Activated T-helper 2 cell treated with anti-CD3 and anti-CD28 coated beads, Interferon-gamma antibody, Interleukin-2, Interleukin-4, amounts not matched to agents 10 μg/mL and 5 μg/mL and 100 μg/mL, durations not matched to agents 14 hours and 24 hours and 36 hours (primary cell): ENCODE data around the gene NKIRAS1. TPM values are rescaled to one million over a fixed set of nuclear protein-coding genes. Genes with fewer than 3 reads are reported as not detected.

Experiments used
- DNase-seq: peaks from one replicate; pipeline ENCODE4 v3.0.0; 2021; ENCODE audit warnings: low spot score
- H3K27ac Mint-ChIP-seq: one replicate; pipeline ENCODE4 v1.8.0; 2021; ENCODE audit warnings: mixed read lengths
- H3K27me3 Mint-ChIP-seq: one replicate; pipeline ENCODE4 v1.8.0; 2021; ENCODE audit warnings: low read depth, mixed read lengths
- H3K36me3 Mint-ChIP-seq: one replicate; pipeline ENCODE4 v1.8.0; 2021; ENCODE audit warnings: low read depth, mixed read lengths
- H3K4me1 Mint-ChIP-seq: one replicate; pipeline ENCODE4 v1.8.0; 2021; ENCODE audit warnings: low read depth, mixed read lengths
- H3K4me3 Mint-ChIP-seq: one replicate; pipeline ENCODE4 v1.8.0; 2021; ENCODE audit warnings: low read depth, mild to moderate bottlenecking, moderate library complexity, mixed read lengths
- H3K9me3 Mint-ChIP-seq: one replicate; pipeline ENCODE4 v1.8.0; 2021; ENCODE audit warnings: mixed read lengths
- intact Hi-C: fragments of 100-400 bp; cut with micrococcal nuclease; formaldehyde crosslinking; loops from one replicate; pipeline ENCODE4 v1.15.1; 2023
- total RNA-seq: library from RNA; stranded (reverse); gene quantifications from 2 replicates; pipeline ENCODE4 v1.2.3, GENCODE V29; 2022

The NKIRAS1 gene
- 2.3 TPM in 2 replicates for total RNA-seq

DNA sequence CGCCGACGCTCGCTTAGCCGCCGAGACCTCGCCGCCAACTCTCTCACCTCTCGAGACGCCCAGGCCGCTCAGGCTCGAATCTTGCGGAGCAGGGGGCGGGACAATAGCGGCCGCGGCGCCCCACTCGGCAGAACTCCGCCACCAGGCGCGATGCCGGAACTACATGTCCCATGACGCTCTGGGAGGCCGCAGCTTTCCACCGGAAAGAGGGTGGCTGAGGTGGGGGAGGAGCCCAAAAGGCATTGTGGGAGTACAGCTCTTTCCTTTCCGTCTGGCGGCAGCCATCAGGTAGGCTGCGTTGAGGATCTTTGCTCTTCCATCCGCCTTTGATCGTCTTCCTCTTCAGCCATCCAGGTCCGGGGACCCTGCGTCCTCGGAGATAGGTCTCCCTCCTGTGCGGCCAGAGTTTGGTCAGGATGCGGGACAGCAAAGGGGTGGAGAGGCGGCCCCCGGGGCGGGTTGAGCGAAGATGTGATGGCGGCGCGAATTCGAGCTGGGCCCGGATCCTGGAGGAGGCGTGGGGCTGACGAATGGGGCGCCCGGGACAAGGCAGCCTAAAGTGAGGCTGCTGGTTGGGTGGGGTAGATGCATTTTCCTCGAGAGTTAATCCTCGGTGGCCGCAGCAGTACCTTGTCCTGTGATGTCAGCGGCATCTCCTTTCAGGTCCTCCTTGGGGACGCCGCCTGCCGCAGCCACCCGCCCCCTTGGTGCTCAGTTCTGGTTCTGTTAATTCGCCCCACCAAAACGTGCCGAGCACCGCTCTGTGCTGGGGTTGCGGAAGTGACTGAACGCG, at the start of gene NKIRAS1, which contains the start of gene RPL15:
NKIRAS1 (minus strand) TSS at position 105 of the 793 bp plus-strand sequence. CDS start 6,086 bp downstream, outside the sequence.
RPL15 (plus strand) TSS at position 247 of the 793 bp plus-strand sequence. CDS start 728 bp downstream, outside the sequence.
- peak within 1 kb of the TSS; percentile 96 for H3K4me3 Mint-ChIP-seq
- peak within 1 kb of the TSS; percentile 92 for H3K27ac Mint-ChIP-seq
- no peaks in the 10 kb centered on the region for H3K9me3 Mint-ChIP-seq
- peaks cover 16% of the 10 kb centered on the region for H3K27me3 Mint-ChIP-seq
- peaks cover 45% of the 10 kb centered on the region for H3K4me1 Mint-ChIP-seq
- H3K36me3 Mint-ChIP-seq, result peaks cover 48% of the 10 kb centered on the region
- peak; percentile 95 for DNase-seq
- intact Hi-C loops, result loop anchor here (1.0 to 2.0 kb wide), 3 partner anchors 28 to 1748 kb away; partner anchors contain the start of genes NR1D2 and TOP2B

DNA sequence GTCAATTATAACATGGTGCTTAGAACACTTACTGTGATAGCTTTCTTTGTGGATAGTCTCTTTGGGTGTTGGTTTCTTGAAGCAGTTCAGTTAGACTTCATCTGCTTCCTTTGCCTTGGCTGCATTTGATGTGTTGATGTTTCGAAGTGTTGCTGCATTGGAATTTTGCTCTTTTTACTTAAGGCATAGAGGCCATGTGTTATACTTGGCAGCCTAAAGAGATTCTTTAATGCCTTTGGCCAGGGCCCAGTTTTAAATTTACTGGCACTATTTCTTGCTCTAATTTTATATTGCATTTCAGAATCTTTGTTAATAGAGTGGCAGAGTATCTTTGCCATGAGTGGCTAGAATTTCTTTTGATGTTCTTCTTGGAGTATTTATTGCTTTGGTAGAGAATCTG, 49.5 kb upstream of the NKIRAS1 start:
- Mint-ChIP-seq H3K9me3 (no peaks in the 10 kb centered on the region), H3K4me1 (no peaks in the 10 kb centered on the region), H3K36me3 (no peaks in the 10 kb centered on the region), H3K27ac (no peak overlapping the region), H3K27me3 (no peaks in the 10 kb centered on the region), H3K4me3 (no peak overlapping the region)
- intact Hi-C loops, result no loop called here
- no peak for DNase-seq

DNA sequence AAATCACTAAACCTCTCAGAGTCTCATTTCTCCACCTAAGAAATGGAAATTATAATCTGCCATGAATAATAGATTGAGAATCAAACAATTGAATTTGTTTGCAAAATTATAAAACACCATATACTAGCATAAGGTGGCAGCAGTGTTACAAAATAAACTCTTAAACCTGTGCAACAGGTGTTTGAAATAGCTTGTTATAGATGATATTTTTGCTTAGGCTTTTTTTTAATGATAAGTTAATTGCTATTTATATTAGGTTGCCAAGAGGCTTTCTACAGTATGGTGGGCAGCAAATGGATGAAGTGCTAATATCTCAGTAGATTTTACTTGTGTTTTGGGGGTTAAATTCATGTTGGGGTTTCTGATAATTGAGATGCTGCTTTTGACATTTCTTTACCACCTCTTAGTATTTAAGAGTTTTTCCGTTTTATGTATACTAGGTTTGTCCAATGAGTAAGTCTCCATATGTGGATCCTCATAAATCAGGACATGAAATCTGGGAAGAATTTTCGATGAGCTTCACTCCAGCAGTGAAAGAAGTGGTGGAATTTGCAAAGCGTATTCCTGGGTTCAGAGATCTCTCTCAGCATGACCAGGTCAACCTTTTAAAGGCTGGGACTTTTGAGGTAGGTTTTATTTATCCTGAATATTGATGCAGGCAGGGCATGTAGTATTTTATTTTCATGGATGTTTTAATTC, 47.9 kb upstream of the NKIRAS1 start:
- no peaks in the 10 kb centered on the region for H3K36me3 Mint-ChIP-seq
- H3K27ac Mint-ChIP-seq, result no peak overlapping the region
- no peaks in the 10 kb centered on the region for H3K9me3 Mint-ChIP-seq
- intact Hi-C loops, result no loop called here
- H3K27me3 Mint-ChIP-seq, result no peaks in the 10 kb centered on the region
- no peaks in the 10 kb centered on the region for H3K4me1 Mint-ChIP-seq
- no peak for DNase-seq
- H3K4me3 Mint-ChIP-seq, result no peak overlapping the region

- no peaks in the 10 kb centered on the region for H3K9me3 Mint-ChIP-seq
- peaks cover 6% of the 10 kb centered on the region for H3K4me1 Mint-ChIP-seq
- no peak overlapping the region for H3K27ac Mint-ChIP-seq
- no peaks in the 10 kb centered on the region for H3K27me3 Mint-ChIP-seq
- intact Hi-C loops, result no loop called here
- no peaks in the 10 kb centered on the region for H3K36me3 Mint-ChIP-seq
- H3K4me3 Mint-ChIP-seq, result no peak overlapping the region
- DNase-seq, result no peak
Measured at GRCh38 chr3:23961913-23962312, 45.1 kb upstream of the NKIRAS1 start.

DNA sequence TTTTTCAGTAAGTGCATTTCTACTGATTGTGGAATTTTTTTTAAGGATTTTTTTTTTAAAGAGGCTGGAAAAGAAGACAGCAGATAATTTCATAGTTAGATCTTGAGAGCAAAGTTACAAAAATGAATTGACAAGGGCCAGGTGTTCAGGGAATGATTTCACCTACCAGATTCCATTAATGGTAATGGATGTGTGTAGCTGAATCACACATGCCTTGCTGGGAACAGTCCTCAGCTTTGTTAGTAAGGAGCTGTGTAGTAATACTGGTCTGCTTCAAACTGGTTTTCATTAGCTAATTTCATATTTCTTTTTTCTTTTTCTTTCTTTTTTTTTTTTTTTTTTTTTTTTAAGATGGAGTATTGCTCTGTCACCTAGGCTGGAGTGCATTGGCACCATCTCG, 44.3 kb upstream of the NKIRAS1 start:
- H3K36me3 Mint-ChIP-seq, result no peaks in the 10 kb centered on the region
- no peak overlapping the region for H3K27ac Mint-ChIP-seq
- H3K4me3 Mint-ChIP-seq, result no peak overlapping the region
- no peaks in the 10 kb centered on the region for H3K9me3 Mint-ChIP-seq
- peaks cover 6% of the 10 kb centered on the region for H3K4me1 Mint-ChIP-seq
- H3K27me3 Mint-ChIP-seq, result no peaks in the 10 kb centered on the region
- intact Hi-C loops, result no loop called here
- no peak for DNase-seq

GRCh38 chr3:23960649-23961048, 43.9 kb upstream of the NKIRAS1 start:
- Mint-ChIP-seq H3K4me3 (no peak overlapping the region), H3K36me3 (no peaks in the 10 kb centered on the region), H3K27me3 (no peaks in the 10 kb centered on the region), H3K9me3 (no peaks in the 10 kb centered on the region), H3K4me1 (peaks cover 6% of the 10 kb centered on the region), H3K27ac (no peak overlapping the region)
- DNase-seq, result no peak
- intact Hi-C loops, result no loop called here

DNA sequence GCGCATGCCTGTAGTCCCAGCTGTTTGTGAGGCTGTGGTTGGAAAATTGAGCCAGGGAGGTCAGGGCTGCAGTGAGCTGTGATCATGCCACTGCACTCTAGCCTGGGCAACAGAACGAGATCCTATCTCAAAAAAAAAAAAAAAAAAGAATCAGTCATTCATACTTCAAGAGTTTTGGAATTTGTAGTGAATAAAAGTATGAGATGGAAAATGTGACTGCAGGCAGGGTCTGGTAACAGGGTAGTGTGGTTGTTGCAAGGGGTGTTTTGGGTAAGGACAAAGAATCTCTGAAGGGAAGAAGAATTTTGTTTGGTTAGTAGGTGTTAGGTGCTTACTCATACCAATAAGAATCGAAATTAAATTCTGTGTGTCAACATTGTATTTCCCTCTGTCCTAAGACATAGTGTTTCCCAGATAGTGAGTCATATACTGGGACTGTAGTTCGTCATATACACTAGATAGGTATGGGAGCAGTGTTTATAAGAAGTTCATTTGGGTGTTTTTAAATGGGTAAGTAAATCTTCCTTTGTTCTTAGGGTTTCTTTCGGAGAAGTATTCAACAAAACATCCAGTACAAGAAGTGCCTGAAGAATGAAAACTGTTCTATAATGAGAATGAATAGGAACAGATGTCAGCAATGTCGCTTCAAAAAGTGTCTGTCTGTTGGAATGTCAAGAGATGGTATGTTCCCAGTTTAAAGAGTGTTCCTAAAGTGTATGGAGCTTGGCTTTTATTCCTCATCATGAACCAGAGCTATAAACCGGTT, 42.5 kb upstream of the NKIRAS1 start:
- no peaks in the 10 kb centered on the region for H3K36me3 Mint-ChIP-seq
- DNase-seq, result no peak
- peak overlapping the region; percentile 18 for H3K27ac Mint-ChIP-seq
- no peaks in the 10 kb centered on the region for H3K9me3 Mint-ChIP-seq
- H3K4me1 Mint-ChIP-seq, result peaks cover 6% of the 10 kb centered on the region
- intact Hi-C loops, result no loop called here
- H3K4me3 Mint-ChIP-seq, result no peak overlapping the region
- no peaks in the 10 kb centered on the region for H3K27me3 Mint-ChIP-seq

DNA sequence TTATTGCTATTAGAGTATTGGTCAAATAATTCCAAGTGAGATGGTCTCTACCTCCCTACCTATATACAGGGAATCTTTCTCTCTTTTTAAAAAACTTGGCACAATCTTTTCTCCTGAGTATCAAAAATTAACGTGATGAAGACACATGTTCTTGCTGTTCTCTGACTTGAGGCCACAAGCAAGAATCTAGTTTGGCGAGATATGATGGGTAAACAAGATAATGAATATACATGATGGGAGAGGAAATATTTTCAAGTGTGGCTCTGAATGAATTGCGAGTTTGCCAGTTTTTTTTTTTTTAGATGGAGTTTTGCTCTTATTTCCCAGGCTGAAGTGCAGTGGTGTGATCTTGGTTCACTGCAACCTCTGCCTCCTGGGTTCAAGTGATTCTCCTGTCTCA, 39.9 kb upstream of the NKIRAS1 start:
- DNase-seq, result no peak
- no peaks in the 10 kb centered on the region for H3K27me3 Mint-ChIP-seq
- peaks cover 6% of the 10 kb centered on the region for H3K4me1 Mint-ChIP-seq
- H3K27ac Mint-ChIP-seq, result no peak overlapping the region
- no peak overlapping the region for H3K4me3 Mint-ChIP-seq
- intact Hi-C loops, result no loop called here
- H3K36me3 Mint-ChIP-seq, result no peaks in the 10 kb centered on the region
- H3K9me3 Mint-ChIP-seq, result no peaks in the 10 kb centered on the region

- intact Hi-C loops, result no loop called here
- Mint-ChIP-seq H3K27ac (no peak overlapping the region), H3K4me1 (peaks cover 16% of the 10 kb centered on the region), H3K4me3 (no peak overlapping the region), H3K36me3 (no peaks in the 10 kb centered on the region), H3K27me3 (no peaks in the 10 kb centered on the region), H3K9me3 (no peaks in the 10 kb centered on the region)
- DNase-seq, result no peak
Measured at GRCh38 chr3:23954144-23954543, 37.4 kb upstream of the NKIRAS1 start.

- Mint-ChIP-seq H3K36me3 (no peaks in the 10 kb centered on the region), H3K4me1 (peaks cover 14% of the 10 kb centered on the region), H3K9me3 (no peaks in the 10 kb centered on the region), H3K27me3 (no peaks in the 10 kb centered on the region), H3K4me3 (no peak overlapping the region), H3K27ac (no peak overlapping the region)
- intact Hi-C loops, result no loop called here
- DNase-seq, result no peak
Measured at GRCh38 chr3:23953523-23953922, 36.7 kb upstream of the NKIRAS1 start.

DNA sequence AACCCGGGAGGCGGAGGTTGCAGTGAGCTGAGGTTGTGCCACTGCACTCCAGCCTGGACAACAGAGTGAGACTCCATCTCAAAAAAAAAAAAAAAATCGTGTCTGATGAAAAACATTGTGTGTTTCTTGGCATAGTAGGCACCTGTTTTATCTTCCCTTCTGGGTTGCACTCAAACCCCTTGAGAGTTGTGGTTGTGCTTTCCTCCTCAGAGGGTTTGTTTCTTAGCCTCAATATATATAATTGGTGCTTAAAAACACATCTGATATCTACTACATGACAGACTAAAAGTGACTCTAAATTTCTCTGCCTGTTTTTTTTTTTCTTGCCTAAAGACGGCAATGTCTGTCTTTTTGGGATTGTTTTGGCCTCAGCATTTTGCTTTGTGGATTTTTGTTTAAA, 35.9 kb upstream of the NKIRAS1 start:
- H3K4me1 Mint-ChIP-seq, result peaks cover 14% of the 10 kb centered on the region
- intact Hi-C loops, result no loop called here
- H3K9me3 Mint-ChIP-seq, result no peaks in the 10 kb centered on the region
- no peaks in the 10 kb centered on the region for H3K27me3 Mint-ChIP-seq
- H3K36me3 Mint-ChIP-seq, result no peaks in the 10 kb centered on the region
- DNase-seq, result no peak
- H3K27ac Mint-ChIP-seq, result no peak overlapping the region
- no peak overlapping the region for H3K4me3 Mint-ChIP-seq

GRCh38 chr3:23950293-23950692, 33.5 kb upstream of the NKIRAS1 start:
- Mint-ChIP-seq H3K4me3 (peak overlapping the region; percentile 30), H3K4me1 (peaks cover 19% of the 10 kb centered on the region), H3K36me3 (no peaks in the 10 kb centered on the region), H3K27me3 (no peaks in the 10 kb centered on the region), H3K27ac (no peak overlapping the region), H3K9me3 (no peaks in the 10 kb centered on the region)
- intact Hi-C loops, result no loop called here
- no peak for DNase-seq
